Uterus (tissue), 4 donors: ENCODE measurements around the gene CELF6. TPM values are rescaled to one million over a fixed set of nuclear protein-coding genes. Genes with fewer than 3 reads are reported as not detected.
A peak's percentile ranks its signal among the peaks of the same experiment; 100 is the strongest.

Source experiments
- DNase-seq, 2 donors: peaks; one replicate each; pipeline ENCODE4 v3.0.0-alpha.2; 2019 to 2020
- H3K27ac ChIP-seq, 2 donors: fragments of 200-600 bp; sonication (generic); 1 replicate in 1 of 2; 2 replicates in 1 of 2; pipeline ENCODE4 v1.5.1; 2016 to 2018
- H3K27me3 ChIP-seq, 2 donors: fragments of 200-600 bp; sonication (generic); one replicate each; pipeline ENCODE4 v1.5.1; 2018 to 2019; ENCODE audit warnings: control low read depth in 1 of 2
- H3K36me3 ChIP-seq, 2 donors: fragments of 200-600 bp; sonication (generic); one replicate each; pipeline ENCODE4 v1.5.1; 2019; ENCODE audit warnings: control low read depth in 1 of 2
- H3K4me1 ChIP-seq, 2 donors: fragments of 200-600 bp; sonication (generic); one replicate each; pipeline ENCODE4 v1.5.1; 2018 to 2019; ENCODE audit warnings: control low read depth in 1 of 2
- H3K4me3 ChIP-seq, 2 donors: fragments of 200-600 bp; sonication (generic); 1 replicate in 1 of 2; 2 replicates in 1 of 2; pipeline ENCODE4 v1.5.1; 2018 to 2019; ENCODE audit warnings: mild to moderate bottlenecking in 1 of 2
- H3K9me3 ChIP-seq, 2 donors: fragments of 200-600 bp; sonication (generic); one replicate each; pipeline ENCODE4 v1.5.1; 2019; ENCODE audit warnings: control low read depth in 1 of 2
- POLR2A ChIP-seq, 2 donors: fragments of 450-650 bp; IDR thresholded peaks; one replicate each; pipeline ENCODE4 v1.6.1; 2016; ENCODE audit warnings: antibody characterized with exemption in 2 of 2, mild to moderate bottlenecking in 1 of 2, moderate library complexity in 1 of 2
- intact Hi-C: fragments of 100-400 bp; cut with DNase I; formaldehyde crosslinking; loops from one replicate; pipeline ENCODE4 v1.15.1; 2023; ENCODE audit warnings: low total_unique reads
- total RNA-seq, 4 donors: library from RNA; depleted of rRNA in 3 of 4; stranded (reverse); fragments of >200 nt in 3 of 4; gene quantifications; one replicate each; pipeline versions ENCODE4 v1.1.0 to v1.2.4, GENCODE V29; 2014 to 2023
- TF ChIP-seq, protein P1 (sequence below), 4 experiments: fragments of 200-600 bp in 2 of 4; fragments of 450-650 bp in 2 of 4; sonication (generic) in 2 of 4; IDR thresholded peaks; one replicate each; pipeline ENCODE4 v1.5.1; 2016 to 2019; ENCODE audit warnings: antibody characterized with exemption in 4 of 4, mild to moderate bottlenecking in 2 of 4, moderate library complexity in 1 of 4
- donor health status: DM: yes; HTN: yes; CAD: no.

The CELF6 gene
- total RNA-seq, 4 donors from 2014 or later, result 1.9 to 12.3 (median 5.6) TPM

DNA sequence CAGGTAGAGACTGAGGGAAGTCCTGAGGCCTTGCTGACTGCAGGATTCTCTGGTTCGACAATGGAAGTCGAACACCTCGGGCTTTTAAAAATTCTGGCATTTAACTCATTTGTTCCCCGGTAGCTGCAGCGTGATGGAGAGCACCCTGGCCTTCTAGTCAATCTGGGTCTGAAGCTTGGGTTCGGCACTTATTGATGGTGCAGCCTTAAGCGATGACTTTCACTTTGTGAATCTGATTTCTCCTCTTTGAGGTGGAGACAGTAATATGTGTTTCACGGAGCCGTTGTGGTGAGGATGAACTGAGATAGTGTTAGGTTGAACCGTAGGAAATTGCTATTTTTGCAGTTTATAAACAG is 47.0 kb downstream of the CELF6 start:
- Histone ChIP-seq H3K4me3 (peak overlapping the region; percentile 88 to 93), H3K27ac (peak overlapping the region; percentile 88 to 98), H3K9me3 (no peaks in the 10 kb centered on the region), H3K27me3 (no peaks in the 10 kb centered on the region), H3K4me1 (no peaks in the 10 kb centered on the region), H3K36me3 (no peaks in the 10 kb centered on the region)
- intact Hi-C loops, result loop anchor here (10.0 kb wide), 1 partner anchor 68 kb away; no protein-coding TSS in a partner anchor
- TF ChIP-seq POLR2A (IDR thresholded peaks at IDR 0.05), result no peak
- TF ChIP-seq, protein P1, sequence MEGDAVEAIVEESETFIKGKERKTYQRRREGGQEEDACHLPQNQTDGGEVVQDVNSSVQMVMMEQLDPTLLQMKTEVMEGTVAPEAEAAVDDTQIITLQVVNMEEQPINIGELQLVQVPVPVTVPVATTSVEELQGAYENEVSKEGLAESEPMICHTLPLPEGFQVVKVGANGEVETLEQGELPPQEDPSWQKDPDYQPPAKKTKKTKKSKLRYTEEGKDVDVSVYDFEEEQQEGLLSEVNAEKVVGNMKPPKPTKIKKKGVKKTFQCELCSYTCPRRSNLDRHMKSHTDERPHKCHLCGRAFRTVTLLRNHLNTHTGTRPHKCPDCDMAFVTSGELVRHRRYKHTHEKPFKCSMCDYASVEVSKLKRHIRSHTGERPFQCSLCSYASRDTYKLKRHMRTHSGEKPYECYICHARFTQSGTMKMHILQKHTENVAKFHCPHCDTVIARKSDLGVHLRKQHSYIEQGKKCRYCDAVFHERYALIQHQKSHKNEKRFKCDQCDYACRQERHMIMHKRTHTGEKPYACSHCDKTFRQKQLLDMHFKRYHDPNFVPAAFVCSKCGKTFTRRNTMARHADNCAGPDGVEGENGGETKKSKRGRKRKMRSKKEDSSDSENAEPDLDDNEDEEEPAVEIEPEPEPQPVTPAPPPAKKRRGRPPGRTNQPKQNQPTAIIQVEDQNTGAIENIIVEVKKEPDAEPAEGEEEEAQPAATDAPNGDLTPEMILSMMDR (IDR thresholded peaks at IDR 0.05), result no peak
- DNase-seq, result no peak

DNA sequence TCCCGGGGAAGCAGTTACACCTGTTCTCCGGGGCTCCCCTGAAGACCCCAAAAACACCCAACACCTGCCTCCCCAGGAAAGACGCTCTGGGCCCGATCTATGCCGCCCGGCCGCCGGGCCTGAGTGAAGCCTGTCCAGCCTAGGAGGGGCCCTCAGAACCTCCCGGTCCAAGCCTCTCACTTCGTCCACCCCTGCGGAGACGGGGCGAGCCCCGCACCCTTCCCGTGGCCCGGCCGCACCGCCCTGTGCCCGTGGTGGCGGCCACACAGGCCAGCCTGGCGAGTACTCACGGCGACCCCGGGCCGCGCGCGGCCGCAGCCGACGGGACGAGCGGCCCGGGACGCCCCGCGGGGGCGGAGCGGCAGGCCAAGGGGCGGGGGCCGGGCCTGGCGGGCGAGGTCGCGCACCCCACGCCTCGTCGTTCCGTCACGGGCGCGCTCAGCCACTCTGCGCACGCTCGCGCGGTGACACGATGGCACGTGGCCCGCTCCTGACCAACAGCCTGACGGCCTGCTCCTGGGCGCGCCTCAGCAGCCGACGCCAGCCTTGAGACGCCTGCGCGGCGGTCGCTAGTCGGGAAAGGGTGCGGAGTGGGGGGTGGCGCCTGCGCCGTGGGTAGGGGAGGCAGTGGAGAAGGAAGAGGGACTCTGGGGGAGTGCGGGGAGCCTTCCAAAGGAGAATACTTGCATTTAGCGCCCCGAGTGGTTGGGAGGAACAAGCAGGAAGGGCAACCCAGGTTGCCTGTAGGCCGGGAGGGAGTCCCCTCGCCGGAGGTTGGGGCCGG is 47.6 kb downstream of the CELF6 start, which contains the start of gene PARP6:
TSS of gene PARP6 (minus strand) at position 342 of the 784 bp plus-strand sequence. CDS start 5,077 bp downstream, outside the sequence.
- Histone ChIP-seq H3K36me3 (no peaks in the 10 kb centered on the region), H3K4me3 (peak within 1 kb of the TSS; percentile 88 to 93), H3K9me3 (no peaks in the 10 kb centered on the region), H3K27me3 (no peaks in the 10 kb centered on the region), H3K4me1 (no peaks in the 10 kb centered on the region), H3K27ac (peak within 1 kb of the TSS; percentile 88 to 98)
- DNase-seq, result peak; percentile 98 to 99
- TF ChIP-seq, protein P1 (IDR thresholded peaks at IDR 0.05), result peak; percentile 77 to 90 (median 82)
- TF ChIP-seq POLR2A (IDR thresholded peaks at IDR 0.05), result peak; percentile 59 to 83
- intact Hi-C loops, result loop anchor here (10.0 kb wide), 1 partner anchor 68 kb away; no protein-coding TSS in a partner anchor

DNA sequence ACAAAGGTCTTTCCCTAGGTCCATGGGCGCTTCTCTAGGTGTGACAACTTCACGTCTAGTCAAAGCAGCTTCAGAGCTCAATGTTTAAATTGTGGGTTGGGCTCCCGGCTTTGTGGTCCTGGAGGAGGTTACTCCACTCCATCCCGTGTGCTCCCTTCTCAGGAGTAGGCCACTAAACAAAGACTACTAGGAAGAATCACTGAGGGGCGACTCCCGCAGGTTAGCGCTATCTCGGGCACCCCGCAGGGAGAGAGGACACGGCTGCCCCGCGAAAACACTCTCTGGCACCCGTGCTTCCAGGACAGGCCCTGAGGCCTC is 48.1 kb downstream of the CELF6 start:
- Histone ChIP-seq H3K9me3 (no peaks in the 10 kb centered on the region), H3K27me3 (no peaks in the 10 kb centered on the region), H3K36me3 (no peaks in the 10 kb centered on the region), H3K4me1 (no peaks in the 10 kb centered on the region), H3K4me3 (peak overlapping the region; percentile 88 to 93), H3K27ac (peak overlapping the region; percentile 88 to 98)
- intact Hi-C loops, result loop anchor here (10.0 kb wide), 1 partner anchor 67 kb away; no protein-coding TSS in a partner anchor
- no peak for DNase-seq
- no peak for TF ChIP-seq POLR2A (IDR thresholded peaks at IDR 0.05)

DNA sequence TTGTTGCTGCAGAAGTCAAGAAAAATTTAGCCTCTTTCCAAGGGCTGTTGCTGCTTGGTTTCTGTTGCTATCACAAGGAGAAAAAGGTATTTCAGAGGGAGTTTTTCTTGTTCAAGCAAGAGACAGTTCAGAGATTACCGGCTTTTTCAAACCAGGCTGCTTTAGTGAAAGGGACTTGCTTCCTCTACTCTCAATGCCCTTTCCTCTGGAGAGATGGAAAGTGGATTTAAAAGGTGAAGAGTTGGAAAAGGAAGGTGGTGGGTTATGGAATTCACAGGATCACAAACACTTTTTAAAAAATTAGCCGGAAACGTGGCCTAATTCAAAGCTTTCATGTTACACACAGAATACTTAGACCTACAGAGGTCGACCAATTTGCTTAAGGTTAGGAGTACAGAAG is 48.7 kb downstream of the CELF6 start:
- Histone ChIP-seq H3K27me3 (no peaks in the 10 kb centered on the region), H3K9me3 (no peaks in the 10 kb centered on the region), H3K36me3 (no peaks in the 10 kb centered on the region), H3K4me3 (peak overlapping the region in 1 of 2 donors; percentile 93), H3K4me1 (no peaks in the 10 kb centered on the region), H3K27ac (peak overlapping the region in 1 of 2 donors; percentile 98)
- no peak for DNase-seq
- intact Hi-C loops, result loop anchor here (10.0 kb wide), 1 partner anchor 66 kb away; no protein-coding TSS in a partner anchor
- TF ChIP-seq, protein P1 (IDR thresholded peaks at IDR 0.05), result no peak
- no peak for TF ChIP-seq POLR2A (IDR thresholded peaks at IDR 0.05)

DNA sequence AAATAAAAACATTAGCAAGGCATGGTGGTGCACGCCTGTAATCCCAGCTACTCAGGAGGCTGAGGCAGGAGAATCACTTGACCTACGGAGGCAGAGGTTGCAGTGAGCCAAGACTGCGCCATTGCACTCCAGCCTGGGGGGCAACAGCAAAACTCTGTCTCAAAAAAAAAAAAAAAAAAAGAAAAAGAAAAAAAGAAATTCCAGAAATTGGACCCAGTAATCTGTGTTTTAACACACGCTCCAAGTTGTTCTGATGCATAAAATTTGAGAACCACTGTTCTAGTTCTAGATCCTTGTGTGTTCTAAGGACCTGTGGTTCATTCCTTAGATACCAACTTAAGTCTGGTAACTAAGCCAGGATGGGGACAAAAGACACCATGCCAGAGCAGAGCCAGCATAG is 50.2 kb downstream of the CELF6 start:
- no peaks in the 10 kb centered on the region for H3K9me3 ChIP-seq
- TF ChIP-seq POLR2A (IDR thresholded peaks at IDR 0.05), result no peak
- TF ChIP-seq, protein P1 (IDR thresholded peaks at IDR 0.05), result no peak
- H3K27ac ChIP-seq, result no peak overlapping the region
- no peaks in the 10 kb centered on the region for H3K4me1 ChIP-seq
- H3K4me3 ChIP-seq, result no peak overlapping the region
- DNase-seq, result no peak
- intact Hi-C loops, result loop anchor here (10.0 kb wide), 1 partner anchor 65 kb away; no protein-coding TSS in a partner anchor
- no peaks in the 10 kb centered on the region for H3K36me3 ChIP-seq
- no peaks in the 10 kb centered on the region for H3K27me3 ChIP-seq
